CD14-positive monocyte (primary cell): Measurements from ENCODE around the gene YES1. TPM values are rescaled to one million over a fixed set of nuclear protein-coding genes. Genes with fewer than 3 reads are reported as not detected.

Experiments used
- DNase-seq, 3 donors: peaks; one replicate each; pipeline ENCODE4 v3.0.0-alpha.2; 2011 to 2022
- H2AFZ ChIP-seq: 2 replicates; pipeline ENCODE4 v1.6.0; 2012; ENCODE audit warnings: mild to moderate bottlenecking, low read depth, low read length, inconsistent platforms; ENCODE audit not compliant: insufficient read depth, poor library complexity, severe bottlenecking
- H3K27ac ChIP-seq, 2 donors: 1 replicate in 1 of 2; 2 replicates in 1 of 2; pipeline ENCODE4 v1.5.1; 2012 to 2013; ENCODE audit warnings: low read length in 2 of 2, control low read depth in 1 of 2, inconsistent platforms in 1 of 2, low read depth in 1 of 2, mild to moderate bottlenecking in 1 of 2
- H3K27me3 ChIP-seq, 2 donors: one replicate each; pipeline versions ENCODE4 v1.6.0 to v1.6.1; 2011 to 2013; ENCODE audit warnings: low read length in 2 of 2; ENCODE audit not compliant: control insufficient read depth in 2 of 2, insufficient read depth in 2 of 2
- H3K36me3 ChIP-seq, 2 donors: replicated peaks in 1 of 2; 1 replicate in 1 of 2; 2 replicates in 1 of 2; pipeline versions ENCODE4 v1.5.1 to v1.6.1; 2012 to 2013; ENCODE audit warnings: low read length in 2 of 2, control low read depth in 1 of 2, inconsistent platforms in 1 of 2, mild to moderate bottlenecking in 1 of 2; ENCODE audit not compliant: insufficient read depth in 2 of 2, control insufficient read depth in 1 of 2
- H3K4me1 ChIP-seq, 2 donors: 1 replicate in 1 of 2; 2 replicates in 1 of 2; pipeline versions ENCODE4 v1.5.1 to v1.6.1; 2012 to 2013; ENCODE audit warnings: low read length in 2 of 2, control low read depth in 1 of 2, inconsistent platforms in 1 of 2, mild to moderate bottlenecking in 1 of 2, moderate library complexity in 1 of 2; ENCODE audit not compliant: insufficient read depth in 2 of 2, control insufficient read depth in 1 of 2
- H3K4me2 ChIP-seq: replicated peaks from 2 replicates; pipeline ENCODE3; 2012; ENCODE audit warnings: low read length, moderate library complexity, mild to moderate bottlenecking; ENCODE audit not compliant: poor library complexity, severe bottlenecking; ENCODE audit errors: extremely low read depth
- H3K4me3 ChIP-seq, 3 experiments: fragments of 200-600 bp in 1 of 3; sonication (generic) in 1 of 3; replicated peaks in 1 of 3; 1 replicate in 2 of 3; 2 replicates in 1 of 3; pipeline ENCODE4 v1.5.1; 2011 to 2013; ENCODE audit warnings: low read length in 3 of 3, mild to moderate bottlenecking in 3 of 3, control low read depth in 2 of 3, low read depth in 2 of 3, inconsistent platforms in 1 of 3, moderate library complexity in 1 of 3
- H3K79me2 ChIP-seq: 2 replicates; pipeline ENCODE4 v1.6.0; 2012; ENCODE audit warnings: mild to moderate bottlenecking, control low read depth, inconsistent platforms, low read length, moderate library complexity; ENCODE audit not compliant: insufficient read depth
- H3K9ac ChIP-seq: 2 replicates; pipeline ENCODE4 v1.6.0; 2017; ENCODE audit warnings: low read length, mild to moderate bottlenecking; ENCODE audit not compliant: insufficient read depth, poor library complexity, severe bottlenecking
- H3K9me3 ChIP-seq, 2 donors: replicated peaks in 1 of 2; 1 replicate in 1 of 2; 2 replicates in 1 of 2; pipeline versions ENCODE4 v1.5.1 to v1.6.1; 2012 to 2013; ENCODE audit warnings: low read length in 2 of 2, control low read depth in 1 of 2; ENCODE audit not compliant: control insufficient read depth in 1 of 2, insufficient read depth in 1 of 2
- H4K20me1 ChIP-seq: 2 replicates; pipeline ENCODE4 v1.6.0; 2012; ENCODE audit warnings: mild to moderate bottlenecking, low read length, control low read depth, moderate library complexity; ENCODE audit not compliant: insufficient read depth
- H3K27ac Mint-ChIP-seq, 7 donors: one replicate each; pipeline ENCODE4 v1.8.0; 2020; ENCODE audit warnings: mild to moderate bottlenecking in 7 of 7, mixed read lengths in 7 of 7, moderate library complexity in 6 of 7, inconsistent platforms in 2 of 7
- H3K27me3 Mint-ChIP-seq, 3 donors: one replicate each; pipeline ENCODE4 v1.8.0; 2021 to 2022; ENCODE audit warnings: low read depth in 3 of 3, mild to moderate bottlenecking in 3 of 3, mixed read lengths in 3 of 3, moderate library complexity in 3 of 3, inconsistent platforms in 1 of 3
- H3K36me3 Mint-ChIP-seq, 2 donors: one replicate each; pipeline ENCODE4 v1.8.0; 2020; ENCODE audit warnings: mixed read lengths in 2 of 2, inconsistent platforms in 1 of 2, mild to moderate bottlenecking in 1 of 2
- H3K4me1 Mint-ChIP-seq: one replicate; pipeline ENCODE4 v1.8.0; 2020; ENCODE audit warnings: mild to moderate bottlenecking, mixed read lengths
- H3K4me3 Mint-ChIP-seq, 2 donors: one replicate each; pipeline ENCODE4 v1.8.0; 2020; ENCODE audit warnings: mild to moderate bottlenecking in 2 of 2, mixed read lengths in 2 of 2, moderate library complexity in 1 of 2
- H3K9me3 Mint-ChIP-seq, 7 donors: one replicate each; pipeline ENCODE4 v1.8.0; 2020 to 2022; ENCODE audit warnings: mixed read lengths in 7 of 7, mild to moderate bottlenecking in 6 of 7, moderate library complexity in 6 of 7, inconsistent platforms in 2 of 7
- WGBS: methylation state at CpG from one replicate; pipeline ENCODE4 v1.1.5; 2013; ENCODE audit warnings: missing lambda C conversion rate; ENCODE audit not compliant: insufficient coverage; 5-methylcytosine and 5-hydroxymethylcytosine counted together
- intact Hi-C, 2 donors: fragments of 100-400 bp; cut with micrococcal nuclease; formaldehyde crosslinking; loops; one replicate each; pipeline versions ENCODE4 v1.15.0 to v1.15.1; 2023
- polyA plus RNA-seq, 3 donors: library from polyadenylated mRNA; depleted of rRNA in 1 of 3; unstranded in 2 of 3; stranded (reverse) in 1 of 3; fragments of 300-500 nt in 2 of 3; fragments of >200 nt in 1 of 3; fragmentation: Illumina TruSeq in 2 of 3; gene quantifications; 1 replicate in 2 of 3; 2 replicates in 1 of 3; pipeline ENCODE4 v1.2.3, GENCODE V29; 2012 to 2021
- TF ChIP-seq, protein P1 (sequence below): fragments of 200-600 bp; IDR thresholded peaks from one replicate; pipeline ENCODE4 v1.8.0; 2022; ENCODE audit warnings: antibody characterized with exemption, mild to moderate bottlenecking

YES1 gene
- polyA plus RNA-seq, 3 donors = not detected

DNA sequence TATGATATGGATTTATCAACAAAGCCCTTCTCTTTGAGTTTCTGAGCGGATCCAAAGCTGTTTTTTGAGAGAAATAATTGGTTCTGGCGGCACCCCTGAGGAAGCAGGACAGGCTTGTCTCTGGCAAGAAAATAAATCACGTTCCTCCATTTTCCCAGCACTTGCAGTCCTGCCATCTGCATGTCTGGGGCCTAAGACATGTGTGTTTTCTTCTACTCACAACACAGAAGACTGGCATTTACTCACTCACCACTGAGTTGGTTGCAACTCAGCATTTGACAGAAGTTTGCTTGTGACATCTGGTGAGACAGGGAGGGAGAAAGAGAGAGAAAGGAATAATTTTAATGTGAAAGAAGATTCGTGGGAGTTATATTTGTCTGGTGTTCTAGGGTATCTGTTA, 37.0 kb upstream of the YES1 start:
- Histone ChIP-seq H3K4me1 (peaks cover 10 to 11% of the 10 kb centered on the region in 2 donors), H3K27me3 (peaks cover 0 to 4% of the 10 kb centered on the region in 2 donors), H4K20me1 (no peaks in the 10 kb centered on the region), H3K4me2 (no peak overlapping the region), H3K9ac (no peak overlapping the region), H3K4me3 (no peak overlapping the region), H2AFZ (no peak overlapping the region), H3K27ac (no peak overlapping the region), H3K79me2 (no peaks in the 10 kb centered on the region), H3K36me3 (no peaks in the 10 kb centered on the region), H3K9me3 (no peaks in the 10 kb centered on the region)
- no peaks in the 10 kb centered on the region for H3K36me3 Mint-ChIP-seq
- WGBS = 100% methylated on average over 3 of the region's 4 CpGs
- no peak overlapping the region for H3K27ac Mint-ChIP-seq
- intact Hi-C loops = no loop called here
- TF ChIP-seq, protein P1, sequence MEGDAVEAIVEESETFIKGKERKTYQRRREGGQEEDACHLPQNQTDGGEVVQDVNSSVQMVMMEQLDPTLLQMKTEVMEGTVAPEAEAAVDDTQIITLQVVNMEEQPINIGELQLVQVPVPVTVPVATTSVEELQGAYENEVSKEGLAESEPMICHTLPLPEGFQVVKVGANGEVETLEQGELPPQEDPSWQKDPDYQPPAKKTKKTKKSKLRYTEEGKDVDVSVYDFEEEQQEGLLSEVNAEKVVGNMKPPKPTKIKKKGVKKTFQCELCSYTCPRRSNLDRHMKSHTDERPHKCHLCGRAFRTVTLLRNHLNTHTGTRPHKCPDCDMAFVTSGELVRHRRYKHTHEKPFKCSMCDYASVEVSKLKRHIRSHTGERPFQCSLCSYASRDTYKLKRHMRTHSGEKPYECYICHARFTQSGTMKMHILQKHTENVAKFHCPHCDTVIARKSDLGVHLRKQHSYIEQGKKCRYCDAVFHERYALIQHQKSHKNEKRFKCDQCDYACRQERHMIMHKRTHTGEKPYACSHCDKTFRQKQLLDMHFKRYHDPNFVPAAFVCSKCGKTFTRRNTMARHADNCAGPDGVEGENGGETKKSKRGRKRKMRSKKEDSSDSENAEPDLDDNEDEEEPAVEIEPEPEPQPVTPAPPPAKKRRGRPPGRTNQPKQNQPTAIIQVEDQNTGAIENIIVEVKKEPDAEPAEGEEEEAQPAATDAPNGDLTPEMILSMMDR = no peak
- H3K9me3 Mint-ChIP-seq = peaks cover 0 to 5% (median 0%) of the 10 kb centered on the region in 7 donors
- no peak for DNase-seq
- no peak overlapping the region for H3K4me3 Mint-ChIP-seq
- peaks cover 5 to 15% (median 9%) of the 10 kb centered on the region in 3 donors for H3K27me3 Mint-ChIP-seq
- H3K4me1 Mint-ChIP-seq = peaks cover 10% of the 10 kb centered on the region

- TF ChIP-seq, protein P1 = no peak
- Histone ChIP-seq H3K79me2 (no peaks in the 10 kb centered on the region), H3K4me1 (peaks cover 10 to 11% of the 10 kb centered on the region in 2 donors), H4K20me1 (no peaks in the 10 kb centered on the region), H3K27ac (no peak overlapping the region), H3K9me3 (no peaks in the 10 kb centered on the region), H3K4me3 (no peak overlapping the region), H2AFZ (no peak overlapping the region), H3K27me3 (peaks cover 0 to 4% of the 10 kb centered on the region in 2 donors), H3K9ac (no peak overlapping the region), H3K36me3 (no peaks in the 10 kb centered on the region), H3K4me2 (no peak overlapping the region)
- peaks cover 10% of the 10 kb centered on the region for H3K4me1 Mint-ChIP-seq
- peaks cover 8 to 19% (median 13%) of the 10 kb centered on the region in 3 donors for H3K27me3 Mint-ChIP-seq
- no peak overlapping the region for H3K4me3 Mint-ChIP-seq
- no peak for DNase-seq
- 93% methylated on average over 4 of the region's 8 CpGs for WGBS
- intact Hi-C loops = no loop called here
- H3K27ac Mint-ChIP-seq = no peak overlapping the region
- H3K36me3 Mint-ChIP-seq = no peaks in the 10 kb centered on the region
- peaks cover 0 to 5% (median 0%) of the 10 kb centered on the region in 7 donors for H3K9me3 Mint-ChIP-seq
Observed at GRCh38 chr18:848062-848861, 36.2 kb upstream of the YES1 start.
